ENCODE results near the gene BIVM.

The BIVM gene

GRCh38 chr13:102862624-102863210 lies 63.8 kb downstream of the BIVM start:
- Histone ChIP-seq H3K4me2 (ENCODE audit: insufficient read depth, low read length) (no peak overlapping the region), H3K27ac (ENCODE audit: low read length) (no peak overlapping the region), H3K9me3 (ENCODE audit: insufficient read depth, low read length, severe bottlenecking) (no peaks in the 10 kb centered on the region), H3K79me2 (ENCODE audit: insufficient read depth, low read length) (peaks cover 3% of the 10 kb centered on the region; the same call in 1 of the 2 replicates), H3K36me3 (ENCODE audit: insufficient read depth, low read length) (peaks cover 96% of the 10 kb centered on the region), H3K4me3 (ENCODE audit: low read depth in 1 of 2, low read length in 2 of 2) (no peak overlapping the region), H3K9ac (ENCODE audit: low read depth, low read length) (no peak overlapping the region), H3K4me1 (ENCODE audit: insufficient read depth, low read length) (no peaks in the 10 kb centered on the region), H4K20me1 (ENCODE audit: insufficient read depth, low read length) (peaks cover 7% of the 10 kb centered on the region; the same call in 1 of the 2 replicates), H2AFZ (ENCODE audit: low read depth, low read length) (no peak overlapping the region), H3K27me3 (ENCODE audit: insufficient read depth, low read length, poor library complexity) (no peaks in the 10 kb centered on the region)
- TF ChIP-seq CTCF (IDR thresholded peaks at IDR 0.05; ENCODE audit: borderline replicate concordance, extremely low read depth, low read length, poor library complexity, severe bottlenecking), result no peak
- no peak for TF ChIP-seq EZH2 (IDR thresholded peaks at IDR 0.05; ENCODE audit: borderline replicate concordance, low read depth, low read length, severe bottlenecking)
- ATAC-seq (ENCODE audit: insufficient read depth, low read depth), result no peak
- DNase-seq, result no peak

GRCh38 chr13:102863590-102863989 lies 64.7 kb downstream of the BIVM start:
- Histone ChIP-seq H3K4me2 (ENCODE audit: insufficient read depth, low read length) (no peak overlapping the region), H2AFZ (ENCODE audit: low read depth, low read length) (no peak overlapping the region), H3K4me3 (ENCODE audit: low read depth in 1 of 2, low read length in 2 of 2) (no peak overlapping the region), H4K20me1 (ENCODE audit: insufficient read depth, low read length) (peaks cover 7% of the 10 kb centered on the region; the same call in 1 of the 2 replicates), H3K79me2 (ENCODE audit: insufficient read depth, low read length) (peaks cover 3% of the 10 kb centered on the region; the same call in 1 of the 2 replicates), H3K36me3 (ENCODE audit: insufficient read depth, low read length) (peaks cover 95% of the 10 kb centered on the region), H3K9me3 (ENCODE audit: insufficient read depth, low read length, severe bottlenecking) (no peaks in the 10 kb centered on the region), H3K4me1 (ENCODE audit: insufficient read depth, low read length) (no peaks in the 10 kb centered on the region), H3K27ac (ENCODE audit: low read length) (no peak overlapping the region), H3K27me3 (ENCODE audit: insufficient read depth, low read length, poor library complexity) (no peaks in the 10 kb centered on the region), H3K9ac (ENCODE audit: low read depth, low read length) (no peak overlapping the region)
- no peak for ATAC-seq (ENCODE audit: insufficient read depth, low read depth)
- no peak for DNase-seq
- no peak for TF ChIP-seq CTCF (IDR thresholded peaks at IDR 0.05; ENCODE audit: borderline replicate concordance, extremely low read depth, low read length, poor library complexity, severe bottlenecking)

GRCh38 chr13:102868366-102868936 lies 69.5 kb downstream of the BIVM start:
- no peak overlapping the region for H3K9ac ChIP-seq (ENCODE audit: low read depth, low read length)
- peaks cover 13% of the 10 kb centered on the region; the same call in 1 of the 2 replicates for H4K20me1 ChIP-seq (ENCODE audit: insufficient read depth, low read length)
- no peaks in the 10 kb centered on the region for H3K4me1 ChIP-seq (ENCODE audit: insufficient read depth, low read length)
- H3K9me3 ChIP-seq (ENCODE audit: insufficient read depth, low read length, severe bottlenecking), result no peaks in the 10 kb centered on the region
- no peak overlapping the region for H2AFZ ChIP-seq (ENCODE audit: low read depth, low read length)
- no peak overlapping the region for H3K4me2 ChIP-seq (ENCODE audit: insufficient read depth, low read length)
- no peaks in the 10 kb centered on the region for H3K27me3 ChIP-seq (ENCODE audit: insufficient read depth, low read length, poor library complexity)
- DNase-seq (no peak), ATAC-seq (ENCODE audit: insufficient read depth, low read depth) (no peak)
- H3K79me2 ChIP-seq (ENCODE audit: insufficient read depth, low read length), result peaks cover 10% of the 10 kb centered on the region
- no peak overlapping the region for H3K4me3 ChIP-seq (ENCODE audit: low read depth in 1 of 2, low read length in 2 of 2)
- H3K36me3 ChIP-seq (ENCODE audit: insufficient read depth, low read length), result peaks cover 93% of the 10 kb centered on the region
- TF ChIP-seq EZH2 (IDR thresholded peaks at IDR 0.05; ENCODE audit: borderline replicate concordance, low read depth, low read length, severe bottlenecking) (no peak), CTCF (IDR thresholded peaks at IDR 0.05; ENCODE audit: borderline replicate concordance, extremely low read depth, low read length, poor library complexity, severe bottlenecking) (no peak)
- no peak overlapping the region for H3K27ac ChIP-seq (ENCODE audit: low read length)

All from DND-41 (cell line).